CD4-positive, alpha-beta T cell treated with Interleukin-17A for 1 hour (primary cell): ENCODE measurements around the gene GMPPA.

ENCODE experiments used
- DNase-seq: peaks from one replicate; pipeline ENCODE4 v3.0.0-alpha.2; 2020

Gene GMPPA

DNA sequence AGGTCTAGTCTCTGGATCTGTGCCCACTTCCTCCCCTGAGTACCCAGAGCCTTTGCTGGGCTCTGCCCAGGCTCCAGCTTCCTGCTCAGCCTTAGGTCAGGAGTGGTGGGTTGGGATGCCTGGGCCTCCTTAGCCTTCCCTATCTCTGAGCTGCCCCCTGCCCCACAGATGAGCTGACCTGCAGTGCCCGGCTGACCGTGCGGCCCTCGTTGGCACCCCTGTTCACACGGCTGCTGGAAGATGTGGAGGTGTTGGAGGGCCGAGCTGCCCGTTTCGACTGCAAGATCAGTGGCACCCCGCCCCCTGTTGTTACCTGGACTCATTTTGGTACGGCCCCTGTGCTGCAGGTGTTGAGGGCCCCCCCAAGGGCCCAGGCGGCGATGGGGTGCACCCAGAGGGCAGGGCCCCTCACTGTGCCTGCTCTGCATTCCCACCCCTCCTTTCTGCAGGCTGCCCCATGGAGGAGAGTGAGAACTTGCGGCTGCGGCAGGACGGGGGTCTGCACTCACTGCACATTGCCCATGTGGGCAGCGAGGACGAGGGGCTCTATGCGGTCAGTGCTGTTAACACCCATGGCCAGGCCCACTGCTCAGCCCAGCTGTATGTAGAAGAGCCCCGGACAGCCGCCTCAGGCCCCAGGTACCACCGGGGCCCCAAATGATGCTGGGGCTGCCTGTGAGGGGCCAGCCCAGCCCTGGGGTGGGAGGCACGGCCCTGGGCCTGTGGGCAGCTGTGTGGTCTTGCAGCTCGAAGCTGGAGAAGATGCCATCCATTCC, 30.1 kb upstream of the GMPPA start:
- no peak for DNase-seq

DNA sequence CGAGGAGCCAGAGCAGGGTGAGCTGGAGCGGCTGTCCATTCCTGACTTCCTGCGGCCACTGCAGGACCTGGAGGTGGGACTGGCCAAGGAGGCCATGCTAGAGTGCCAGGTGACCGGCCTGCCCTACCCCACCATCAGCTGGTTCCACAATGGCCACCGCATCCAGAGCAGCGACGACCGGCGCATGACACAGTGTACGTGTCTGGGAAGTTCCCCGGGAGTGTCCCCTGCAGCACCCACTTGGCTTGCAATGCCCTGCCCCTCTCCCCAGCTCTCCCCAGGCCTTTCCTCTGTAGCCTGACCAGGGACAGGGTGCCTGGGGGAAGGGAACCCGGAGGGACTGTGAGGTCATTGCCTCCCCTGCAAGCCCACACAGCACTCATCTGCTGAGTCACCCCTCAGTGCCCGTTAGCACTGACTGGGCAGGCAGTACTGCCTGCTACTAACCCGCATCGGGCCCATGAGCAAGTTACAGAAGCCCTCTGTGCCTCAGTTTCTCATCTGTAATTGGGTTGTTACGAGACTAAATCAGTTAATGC, 29.4 kb upstream of the GMPPA start:
- DNase-seq, result no peak

DNA sequence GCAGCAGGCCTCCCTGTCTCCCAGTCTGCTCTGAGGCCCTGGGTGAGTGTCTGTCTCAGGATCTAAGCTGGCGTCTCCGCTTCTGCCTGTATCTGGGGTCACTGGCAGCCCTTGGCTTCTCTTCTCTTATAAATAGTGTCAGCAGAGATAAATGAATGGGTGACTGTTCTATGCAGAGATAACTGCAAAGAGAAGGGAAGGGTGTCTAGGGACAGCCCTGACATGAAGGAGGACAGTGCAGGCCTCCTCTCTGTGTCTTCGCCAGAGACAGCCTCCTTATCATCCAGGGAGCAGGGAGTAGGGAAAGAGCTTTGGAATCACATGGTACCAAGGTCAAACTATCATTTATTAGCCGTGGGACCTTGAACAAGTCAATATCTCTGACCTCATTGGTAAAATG, 28.3 kb upstream of the GMPPA start:
- DNase-seq, result no peak

DNA sequence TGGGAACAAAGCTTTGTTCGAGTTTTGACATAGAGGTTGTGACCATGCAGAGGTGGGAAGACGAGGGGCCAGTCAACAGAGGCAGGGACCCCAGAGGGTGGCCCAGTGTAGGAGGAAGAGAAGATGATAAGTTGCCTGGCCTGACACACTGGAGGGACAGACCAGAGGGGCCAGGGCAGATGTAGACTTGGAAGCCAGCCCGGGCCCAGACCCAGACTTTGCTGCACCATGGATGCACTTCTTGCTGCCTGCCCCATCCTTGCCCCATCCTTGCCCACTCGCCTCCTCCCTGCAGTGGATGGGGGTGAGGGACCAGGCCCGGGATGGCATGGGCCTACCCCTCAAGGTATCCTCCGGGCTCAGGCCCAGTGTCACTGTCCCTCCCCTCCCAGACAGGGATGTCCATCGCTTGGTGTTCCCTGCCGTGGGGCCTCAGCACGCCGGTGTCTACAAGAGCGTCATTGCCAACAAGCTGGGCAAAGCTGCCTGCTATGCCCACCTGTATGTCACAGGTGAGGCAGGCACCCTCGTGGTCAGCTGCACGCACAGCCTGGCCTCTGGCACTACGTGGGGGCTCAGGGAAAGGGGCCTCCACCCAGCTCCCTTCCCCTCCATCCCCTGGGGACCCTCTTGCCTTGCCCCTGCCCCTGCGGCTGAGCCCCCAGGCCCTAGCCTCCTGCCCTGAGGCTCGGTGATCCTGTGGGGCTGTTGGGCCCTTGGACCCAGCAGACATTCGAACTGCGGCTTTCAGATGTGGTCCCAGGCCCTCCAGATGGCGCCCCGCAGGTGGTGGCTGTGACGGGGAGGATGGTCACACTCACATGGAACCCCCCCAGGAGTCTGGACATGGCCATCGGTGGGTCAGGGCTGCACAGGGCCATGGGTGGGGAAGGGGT, 27.0 kb upstream of the GMPPA start:
- DNase-seq, result no peak

DNA sequence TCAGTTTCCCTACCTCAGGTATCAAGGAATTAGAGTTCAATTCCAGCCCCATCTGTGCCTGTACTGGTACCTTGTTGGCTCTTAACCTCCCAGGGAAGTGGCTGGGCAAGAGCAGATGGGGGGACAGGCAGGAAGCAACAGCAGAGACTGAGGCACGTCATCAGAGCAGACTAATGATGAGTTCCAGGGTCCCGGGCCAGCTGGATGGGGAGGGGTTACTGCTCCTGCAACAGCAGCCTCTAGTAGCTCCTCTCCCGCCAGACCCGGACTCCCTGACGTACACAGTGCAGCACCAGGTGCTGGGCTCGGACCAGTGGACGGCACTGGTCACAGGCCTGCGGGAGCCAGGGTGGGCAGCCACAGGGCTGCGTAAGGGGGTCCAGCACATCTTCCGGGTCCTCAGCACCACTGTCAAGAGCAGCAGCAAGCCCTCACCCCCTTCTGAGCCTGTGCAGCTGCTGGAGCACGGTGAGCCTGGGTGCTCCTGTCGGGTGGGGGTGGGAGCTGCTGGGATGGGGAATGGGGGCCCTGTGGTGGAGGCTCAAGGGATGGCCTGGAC, 26.0 kb upstream of the GMPPA start:
- no peak for DNase-seq

DNA sequence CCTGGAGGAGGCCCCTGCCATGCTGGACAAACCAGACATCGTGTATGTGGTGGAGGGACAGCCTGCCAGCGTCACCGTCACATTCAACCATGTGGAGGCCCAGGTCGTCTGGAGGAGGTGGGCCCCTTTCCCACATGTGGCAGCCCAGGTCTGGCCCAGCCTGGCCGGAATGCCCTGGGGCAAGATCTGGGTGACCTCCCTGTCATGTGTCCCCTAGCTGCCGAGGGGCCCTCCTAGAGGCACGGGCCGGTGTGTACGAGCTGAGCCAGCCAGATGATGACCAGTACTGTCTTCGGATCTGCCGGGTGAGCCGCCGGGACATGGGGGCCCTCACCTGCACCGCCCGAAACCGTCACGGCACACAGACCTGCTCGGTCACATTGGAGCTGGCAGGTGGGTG, 25.2 kb upstream of the GMPPA start:
- no peak for DNase-seq

DNA sequence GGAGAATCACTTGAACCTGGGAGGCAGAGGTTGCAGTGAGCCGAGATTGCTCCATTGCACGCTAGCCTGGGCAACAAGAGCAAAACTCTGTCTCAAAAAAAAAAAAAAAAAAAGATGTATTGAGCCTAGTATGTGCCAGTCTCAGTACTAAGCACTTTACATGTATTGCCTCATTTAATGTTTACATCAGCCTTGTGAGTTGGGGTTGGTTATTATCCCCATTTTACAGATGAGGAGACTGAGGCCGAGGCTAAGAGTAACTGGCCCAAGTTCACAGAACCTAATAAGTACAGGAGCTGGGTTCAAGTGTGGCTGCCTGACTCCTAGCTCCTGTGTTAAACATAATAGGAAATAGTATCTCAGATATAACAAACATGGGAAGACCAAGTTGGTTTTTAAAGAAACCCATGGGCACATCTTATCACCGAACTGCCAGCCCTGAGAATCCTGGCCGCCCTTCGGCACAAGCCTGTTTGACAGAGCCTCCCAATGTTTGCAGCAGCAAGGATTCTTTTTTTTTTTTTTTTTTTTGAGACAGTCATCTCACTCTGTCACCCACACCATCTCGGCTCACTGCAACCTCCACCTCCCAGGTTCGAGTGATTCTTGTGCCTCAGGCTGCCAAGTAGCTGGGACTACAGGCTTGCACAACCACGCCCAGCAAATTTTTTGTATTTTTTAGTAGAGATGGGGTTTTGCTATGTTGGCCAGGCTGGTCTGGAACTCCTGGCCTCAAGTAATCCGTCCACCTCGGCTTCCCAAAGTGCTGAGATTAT, 24.2 kb upstream of the GMPPA start:
- DNase-seq, result no peak

DNA sequence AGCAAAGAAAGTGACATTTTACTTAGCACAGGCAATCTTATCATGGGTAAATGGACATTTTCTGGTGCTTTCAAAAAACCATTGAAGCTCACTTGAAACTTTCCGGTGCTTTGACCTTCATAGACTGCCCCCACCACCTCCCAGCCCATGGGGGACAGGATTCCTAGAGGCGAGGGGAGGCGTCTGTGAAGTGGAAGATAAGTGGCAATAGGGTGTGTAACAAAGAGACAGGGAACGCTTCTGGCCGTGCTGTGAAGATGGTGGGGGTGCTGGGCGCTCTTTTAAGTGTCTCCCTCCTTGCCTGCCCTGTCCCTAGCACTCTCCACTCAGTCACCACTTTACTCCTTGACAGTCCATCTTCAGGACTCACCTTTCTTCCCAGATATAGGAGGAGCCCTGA, 23.4 kb upstream of the GMPPA start:
- DNase-seq, result no peak

DNA sequence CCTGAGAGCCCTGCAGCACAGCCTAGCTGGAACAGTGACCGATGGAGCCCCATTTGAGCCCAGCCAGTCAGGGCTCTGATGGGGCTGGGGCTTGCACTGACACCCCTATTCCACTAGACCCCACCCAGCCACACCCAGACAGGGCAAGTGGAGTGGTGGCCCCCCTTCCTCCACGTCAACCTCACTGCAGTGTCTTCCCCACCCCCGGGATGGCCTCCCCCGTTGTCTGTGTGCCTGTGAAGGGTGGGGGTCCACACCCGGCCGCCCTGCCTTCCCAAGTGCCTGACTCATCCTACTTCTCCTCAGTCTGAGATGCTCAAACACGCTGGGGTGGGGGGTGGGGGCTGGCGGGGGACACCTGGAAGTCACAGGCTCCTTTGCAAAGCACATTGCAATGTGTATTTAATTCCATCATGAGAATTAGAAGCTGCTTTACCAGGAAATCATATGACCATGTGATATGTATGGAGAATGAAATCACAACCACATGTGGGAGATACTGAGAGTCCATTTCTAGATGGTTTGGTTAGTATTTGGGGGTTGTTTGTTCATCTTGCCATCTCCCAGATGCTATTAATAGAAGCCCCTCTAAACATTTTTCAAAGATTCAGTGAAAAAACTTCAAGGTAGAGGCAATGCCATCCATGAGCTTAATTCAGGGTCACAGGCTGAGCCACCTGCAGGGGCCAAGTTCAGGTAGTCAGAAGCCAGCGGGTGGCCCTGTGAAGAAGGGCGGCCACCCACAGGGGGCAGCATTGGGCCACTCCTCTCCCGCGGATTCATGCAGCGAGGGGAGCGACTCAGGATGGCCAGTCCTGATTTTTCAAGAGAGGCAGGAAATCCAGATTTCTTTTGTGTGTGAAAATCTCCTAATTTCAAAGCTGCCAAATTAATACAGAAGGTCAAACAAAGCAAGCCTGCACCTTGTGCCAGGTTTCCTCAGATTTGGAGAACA, 22.7 kb upstream of the GMPPA start:
- peak; percentile 49 for DNase-seq

DNA sequence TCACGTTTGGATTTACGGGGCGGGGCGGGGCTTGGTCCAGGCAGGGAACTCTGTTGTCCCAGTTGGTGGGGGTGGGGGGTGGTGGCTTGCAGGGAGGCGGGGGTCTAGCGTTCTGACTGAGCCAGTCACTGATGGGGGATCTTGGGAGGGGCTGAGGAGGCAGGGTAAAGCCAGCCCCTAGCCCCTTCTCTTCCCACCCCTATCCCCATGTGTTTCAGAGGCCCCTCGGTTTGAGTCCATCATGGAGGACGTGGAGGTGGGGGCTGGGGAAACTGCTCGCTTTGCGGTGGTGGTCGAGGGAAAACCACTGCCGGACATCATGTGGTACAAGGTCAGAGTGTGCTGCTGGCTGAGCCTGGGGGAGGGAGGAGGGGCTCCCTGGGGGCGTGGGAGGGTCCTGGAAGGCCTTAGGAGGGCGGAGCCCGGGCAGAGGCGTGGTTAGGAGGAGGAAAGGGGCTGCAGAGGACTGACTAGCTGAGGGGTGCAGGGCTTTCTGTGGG, 22.0 kb upstream of the GMPPA start:
- DNase-seq, result no peak

DNA sequence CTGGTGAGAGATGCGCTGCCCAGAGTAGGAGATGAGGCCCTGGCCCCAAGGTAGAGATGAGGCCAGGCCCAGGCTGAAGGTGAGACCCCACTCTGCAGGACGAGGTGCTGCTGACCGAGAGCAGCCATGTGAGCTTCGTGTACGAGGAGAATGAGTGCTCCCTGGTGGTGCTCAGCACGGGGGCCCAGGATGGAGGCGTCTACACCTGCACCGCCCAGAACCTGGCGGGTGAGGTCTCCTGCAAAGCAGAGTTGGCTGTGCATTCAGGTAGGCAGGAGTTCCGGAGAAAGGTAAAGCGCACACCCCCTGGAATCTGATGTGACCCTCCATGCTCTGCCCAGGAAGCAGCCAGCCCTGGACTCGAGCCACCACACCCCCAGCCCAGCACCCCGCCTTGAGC, 21.5 kb upstream of the GMPPA start:
- DNase-seq, result no peak

DNA sequence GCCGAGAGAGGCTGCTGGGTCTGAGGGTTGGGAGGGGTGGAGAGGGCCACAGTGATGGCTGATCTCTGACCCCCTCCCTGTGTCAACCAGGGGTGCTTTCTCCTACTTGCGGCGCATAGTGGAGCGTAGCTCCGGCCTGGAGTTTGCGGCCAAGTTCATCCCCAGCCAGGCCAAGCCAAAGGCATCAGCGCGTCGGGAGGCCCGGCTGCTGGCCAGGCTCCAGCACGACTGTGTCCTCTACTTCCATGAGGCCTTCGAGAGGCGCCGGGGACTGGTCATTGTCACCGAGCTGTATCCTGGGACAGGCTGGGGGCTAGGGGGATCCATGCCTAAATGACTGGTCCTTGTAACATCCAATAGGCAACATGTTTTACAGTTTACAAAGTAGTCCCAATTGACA, 20.9 kb upstream of the GMPPA start:
- DNase-seq, result no peak

DNA sequence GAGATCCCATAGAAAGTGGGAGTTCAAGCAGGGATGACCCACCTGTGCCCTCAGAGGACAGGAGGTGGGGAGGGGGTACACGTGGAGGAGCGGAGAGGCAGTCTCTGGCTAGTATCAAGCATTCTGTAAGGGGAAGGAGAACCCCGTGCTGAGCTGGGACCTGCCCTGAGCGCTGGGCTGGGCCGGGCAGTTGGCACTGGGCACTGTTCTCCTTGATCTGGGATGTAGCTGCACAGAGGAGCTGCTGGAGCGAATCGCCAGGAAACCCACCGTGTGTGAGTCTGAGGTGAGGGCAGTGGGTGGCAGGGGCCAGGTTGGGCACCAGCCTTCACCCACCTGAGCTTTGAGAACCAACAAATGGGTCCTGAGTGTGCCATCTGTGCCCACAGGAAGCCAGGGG, 19.8 kb upstream of the GMPPA start:
- DNase-seq, result no peak

DNA sequence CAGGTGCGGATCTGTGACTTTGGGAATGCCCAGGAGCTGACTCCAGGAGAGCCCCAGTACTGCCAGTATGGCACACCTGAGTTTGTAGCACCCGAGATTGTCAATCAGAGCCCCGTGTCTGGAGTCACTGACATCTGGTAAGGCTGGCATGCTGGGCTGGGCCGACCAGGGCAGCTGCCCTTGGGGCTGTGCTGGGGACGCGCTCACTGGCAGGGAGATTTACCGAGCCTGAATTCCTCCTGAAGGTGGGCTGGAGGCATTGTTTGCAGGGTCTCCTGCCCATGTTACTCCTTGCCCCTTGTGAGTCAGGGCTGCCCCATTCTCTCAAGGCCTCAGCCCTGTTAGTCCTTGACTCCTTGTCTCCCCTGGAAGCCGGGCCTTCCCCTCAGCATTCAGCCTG, 18.7 kb upstream of the GMPPA start:
- no peak for DNase-seq

DNA sequence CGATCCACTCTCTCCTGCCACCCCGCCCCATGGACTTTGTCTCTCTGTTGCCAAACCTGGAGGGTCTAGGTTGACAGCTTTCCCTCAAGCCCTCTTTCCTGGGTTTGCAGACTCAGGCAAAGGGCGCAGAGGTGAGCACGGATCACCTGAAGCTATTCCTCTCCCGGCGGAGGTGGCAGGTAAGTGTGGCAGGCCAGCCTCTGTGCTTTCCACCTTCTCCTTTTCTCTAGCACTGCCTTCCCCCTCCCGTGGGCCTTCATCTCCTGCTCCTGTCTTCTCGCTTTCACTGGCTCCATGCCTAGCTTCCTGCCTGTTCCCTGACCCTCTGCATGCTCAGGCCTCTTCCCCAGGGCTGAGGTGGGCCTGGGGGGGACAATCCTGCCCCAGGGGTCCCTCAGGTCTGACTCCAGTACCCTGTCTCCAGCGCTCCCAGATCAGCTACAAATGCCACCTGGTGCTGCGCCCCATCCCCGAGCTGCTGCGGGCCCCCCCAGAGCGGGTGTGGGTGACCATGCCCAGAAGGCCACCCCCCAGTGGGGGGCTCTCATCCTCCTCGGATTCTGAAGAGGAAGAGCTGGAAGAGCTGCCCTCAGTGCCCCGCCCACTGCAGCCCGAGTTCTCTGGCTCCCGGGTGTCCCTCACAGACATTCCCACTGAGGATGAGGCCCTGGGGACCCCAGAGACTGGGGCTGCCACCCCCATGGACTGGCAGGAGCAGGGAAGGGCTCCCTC, 15.9 kb upstream of the GMPPA start:
- no peak for DNase-seq

DNA sequence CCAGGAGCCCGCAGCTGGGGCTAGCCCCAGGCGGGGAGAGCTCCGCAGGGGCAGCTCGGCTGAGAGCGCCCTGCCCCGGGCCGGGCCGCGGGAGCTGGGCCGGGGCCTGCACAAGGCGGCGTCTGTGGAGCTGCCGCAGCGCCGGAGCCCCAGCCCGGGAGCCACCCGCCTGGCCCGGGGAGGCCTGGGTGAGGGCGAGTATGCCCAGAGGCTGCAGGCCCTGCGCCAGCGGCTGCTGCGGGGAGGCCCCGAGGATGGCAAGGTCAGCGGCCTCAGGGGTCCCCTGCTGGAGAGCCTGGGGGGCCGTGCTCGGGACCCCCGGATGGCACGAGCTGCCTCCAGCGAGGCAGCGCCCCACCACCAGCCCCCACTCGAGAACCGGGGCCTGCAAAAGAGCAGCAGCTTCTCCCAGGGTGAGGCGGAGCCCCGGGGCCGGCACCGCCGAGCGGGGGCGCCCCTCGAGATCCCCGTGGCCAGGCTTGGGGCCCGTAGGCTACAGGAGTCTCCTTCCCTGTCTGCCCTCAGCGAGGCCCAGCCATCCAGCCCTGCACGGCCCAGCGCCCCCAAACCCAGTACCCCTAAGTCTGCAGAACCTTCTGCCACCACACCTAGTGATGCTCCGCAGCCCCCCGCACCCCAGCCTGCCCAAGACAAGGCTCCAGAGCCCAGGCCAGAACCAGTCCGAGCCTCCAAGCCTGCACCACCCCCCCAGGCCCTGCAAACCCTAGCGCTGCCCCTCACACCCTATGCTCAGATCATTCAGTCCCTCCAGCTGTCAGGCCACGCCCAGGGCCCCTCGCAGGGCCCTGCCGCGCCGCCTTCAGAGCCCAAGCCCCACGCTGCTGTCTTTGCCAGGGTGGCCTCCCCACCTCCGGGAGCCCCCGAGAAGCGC, 15.0 kb upstream of the GMPPA start:
- no peak for DNase-seq

DNA sequence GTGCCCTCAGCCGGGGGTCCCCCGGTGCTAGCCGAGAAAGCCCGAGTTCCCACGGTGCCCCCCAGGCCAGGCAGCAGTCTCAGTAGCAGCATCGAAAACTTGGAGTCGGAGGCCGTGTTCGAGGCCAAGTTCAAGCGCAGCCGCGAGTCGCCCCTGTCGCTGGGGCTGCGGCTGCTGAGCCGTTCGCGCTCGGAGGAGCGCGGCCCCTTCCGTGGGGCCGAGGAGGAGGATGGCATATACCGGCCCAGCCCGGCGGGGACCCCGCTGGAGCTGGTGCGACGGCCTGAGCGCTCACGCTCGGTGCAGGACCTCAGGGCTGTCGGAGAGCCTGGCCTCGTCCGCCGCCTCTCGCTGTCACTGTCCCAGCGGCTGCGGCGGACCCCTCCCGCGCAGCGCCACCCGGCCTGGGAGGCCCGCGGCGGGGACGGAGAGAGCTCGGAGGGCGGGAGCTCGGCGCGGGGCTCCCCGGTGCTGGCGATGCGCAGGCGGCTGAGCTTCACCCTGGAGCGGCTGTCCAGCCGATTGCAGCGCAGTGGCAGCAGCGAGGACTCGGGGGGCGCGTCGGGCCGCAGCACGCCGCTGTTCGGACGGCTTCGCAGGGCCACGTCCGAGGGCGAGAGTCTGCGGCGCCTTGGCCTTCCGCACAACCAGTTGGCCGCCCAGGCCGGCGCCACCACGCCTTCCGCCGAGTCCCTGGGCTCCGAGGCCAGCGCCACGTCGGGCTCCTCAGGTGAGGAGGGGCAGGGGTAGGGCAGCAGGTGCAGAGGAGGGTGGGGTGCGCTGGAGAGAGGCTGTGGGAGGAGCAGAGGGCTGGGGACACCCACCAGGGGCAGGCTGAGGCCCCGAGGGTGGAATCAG, 14.1 kb upstream of the GMPPA start:
- DNase-seq, result no peak

DNA sequence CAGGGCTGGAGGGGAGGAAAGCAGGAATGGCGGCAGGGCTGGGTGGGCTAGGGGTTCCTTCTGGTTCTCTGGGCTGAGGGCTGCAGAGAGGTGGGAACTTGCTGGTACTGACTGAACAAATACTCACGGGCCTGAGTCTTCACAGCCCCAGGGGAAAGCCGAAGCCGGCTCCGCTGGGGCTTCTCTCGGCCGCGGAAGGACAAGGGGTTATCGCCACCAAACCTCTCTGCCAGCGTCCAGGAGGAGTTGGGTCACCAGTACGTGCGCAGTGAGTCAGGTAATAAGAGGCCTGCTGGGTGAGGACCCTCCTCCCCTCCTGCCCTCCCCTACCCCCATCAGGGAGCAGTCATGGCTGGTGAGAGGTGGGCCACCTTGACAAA, 13.5 kb upstream of the GMPPA start:
- DNase-seq, result no peak
